A204.1 (cell line): ENCODE results near the gene MIER2.
"Not testable (repeated sequence)": the region's sequence is repeated elsewhere in the genome, so short reads cannot be mapped to it uniquely, and the experiment has no call there.

ENCODE experiments used
- FAIRE-seq: peaks from 2 replicates; lab custom pipeline; 2012; peaks lifted over from hg19 to GRCh38; lab: Jason Lieb, UNC

The MIER2 gene

DNA sequence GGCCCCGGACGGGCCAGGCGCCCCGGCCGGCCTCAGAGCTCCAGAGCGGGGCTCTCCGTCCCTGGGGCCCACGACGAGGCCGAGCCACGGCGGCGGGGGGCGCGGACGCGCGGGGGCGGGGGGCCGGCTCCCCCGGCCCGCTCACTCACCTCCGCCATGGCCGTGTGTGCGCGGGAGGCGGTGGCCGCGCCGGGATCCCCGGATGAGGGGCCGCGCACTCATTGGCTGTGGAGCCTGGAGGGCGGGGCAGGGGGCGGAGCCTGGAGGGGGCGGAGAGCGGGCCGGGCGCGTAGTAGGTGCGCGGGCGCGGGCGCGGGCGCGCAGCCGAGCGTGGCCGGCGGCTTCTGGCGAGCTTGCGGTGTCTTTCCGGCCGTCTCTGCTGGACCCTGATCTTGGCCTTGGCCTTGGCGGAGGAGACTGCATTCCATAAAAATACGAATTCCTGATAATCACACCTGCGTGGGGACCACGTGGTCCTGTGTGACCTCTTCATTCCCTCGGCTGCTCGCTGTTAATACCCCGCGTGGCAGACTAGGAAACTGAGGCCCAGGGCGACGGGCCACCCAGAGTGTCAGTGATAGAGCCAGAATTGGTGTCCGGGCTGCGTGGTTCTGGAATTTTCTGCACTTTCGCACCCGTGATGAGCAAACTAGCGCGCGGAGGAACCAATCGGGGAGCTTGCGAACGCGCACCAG lies at the start of gene MIER2:
Gene MIER2 (minus strand): TSS at position 172 of the 695 bp plus-strand sequence. CDS start 14 bp downstream, at position 158.
- no peak for FAIRE-seq

DNA sequence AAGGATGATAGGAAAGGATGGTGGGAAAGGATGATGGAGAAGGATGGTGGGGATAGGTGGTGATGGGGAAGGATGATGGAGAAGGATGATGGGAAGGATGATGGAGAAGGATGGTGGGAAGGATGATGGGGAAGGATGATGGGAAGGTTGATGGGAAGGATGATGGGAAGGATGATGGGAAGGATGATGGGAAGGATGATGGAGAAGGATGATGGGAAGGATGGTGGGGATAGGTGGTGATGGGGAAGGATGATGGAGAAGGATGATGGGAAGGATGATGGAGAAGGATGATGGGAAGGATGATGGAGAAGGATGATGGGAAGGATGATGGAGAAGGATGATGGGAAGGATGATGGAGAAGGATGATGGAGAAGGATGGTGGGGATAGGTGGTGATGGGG lies 49.0 kb upstream of the MIER2 start:
- FAIRE-seq: not testable (repeated sequence)

DNA sequence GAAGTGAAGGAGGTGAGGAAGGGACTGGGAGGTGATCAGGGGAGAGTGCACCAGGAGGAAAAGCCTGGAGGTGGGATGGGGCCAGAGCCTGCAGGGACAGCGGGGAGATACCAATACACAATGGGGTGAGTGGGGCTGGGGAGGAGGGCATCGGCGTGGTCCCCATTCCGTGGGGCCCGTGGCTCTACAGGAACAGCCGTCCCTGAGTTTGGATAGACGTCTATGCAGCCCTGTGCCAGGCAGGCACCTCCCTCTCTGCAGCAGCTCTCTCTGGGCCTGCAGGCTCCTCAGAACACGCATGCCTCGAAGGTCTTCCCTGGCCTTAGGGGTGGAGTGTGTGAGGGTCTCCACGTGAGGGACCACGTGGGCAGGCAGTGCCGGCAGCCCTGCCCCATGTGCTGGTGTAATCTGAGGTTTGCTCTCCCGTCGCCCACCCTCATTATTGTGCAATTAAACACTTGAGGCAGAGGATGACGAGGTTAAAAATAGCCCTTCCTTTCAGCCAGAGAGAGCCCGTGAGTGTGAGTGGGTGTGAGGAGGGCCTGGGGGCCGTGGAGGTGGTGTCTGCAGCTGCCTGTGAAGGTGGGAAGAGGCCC lies 47.9 kb upstream of the MIER2 start:
- FAIRE-seq: no peak

DNA sequence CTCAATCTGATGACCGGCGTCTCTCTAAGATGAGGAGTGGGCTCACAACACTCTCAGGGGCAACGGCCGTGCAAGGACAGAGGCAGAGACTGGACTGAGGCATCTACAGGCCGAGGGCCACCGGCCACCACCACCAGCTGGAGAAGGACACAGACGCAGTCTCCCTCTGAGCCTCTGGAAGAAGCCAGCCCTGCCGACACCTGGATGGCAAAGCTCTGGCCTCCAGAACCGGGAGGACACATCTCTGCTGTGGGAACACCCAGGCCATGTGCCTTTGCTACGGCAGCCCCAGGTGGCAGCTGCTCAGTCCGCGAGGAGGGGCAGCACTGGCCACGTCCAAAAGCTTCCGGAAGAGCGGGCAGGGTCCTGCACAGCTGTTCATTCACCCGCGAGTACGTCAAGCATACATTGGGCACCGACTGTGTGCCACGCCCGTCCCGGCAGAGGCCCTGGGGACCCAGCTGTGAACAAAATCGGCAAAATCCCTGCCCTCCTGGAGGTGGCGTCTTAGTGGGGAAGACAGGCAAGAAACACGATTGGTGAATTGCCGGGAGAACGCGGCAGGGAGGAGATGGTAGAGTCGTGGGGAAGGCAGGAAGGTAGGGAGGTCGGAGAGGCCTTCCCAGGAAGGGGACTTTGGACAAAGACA lies 47.3 kb upstream of the MIER2 start:
- FAIRE-seq: no peak

DNA sequence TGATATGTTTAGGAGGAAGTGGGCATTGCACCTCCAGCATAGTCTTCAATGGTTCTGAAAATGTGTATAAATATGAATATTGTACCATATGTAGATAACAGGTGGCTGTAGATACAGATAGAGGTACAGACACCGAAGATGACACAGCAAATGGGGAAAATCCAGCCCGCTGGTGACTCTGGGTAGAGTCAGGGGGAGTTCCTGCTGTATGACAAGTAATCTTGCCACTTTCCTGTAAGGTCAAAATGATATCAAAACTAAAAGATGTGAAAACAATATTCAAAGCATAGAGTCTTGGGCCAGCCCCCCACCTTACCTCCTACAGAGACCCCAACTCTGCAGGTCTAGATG lies 46.6 kb upstream of the MIER2 start:
- no peak for FAIRE-seq

GRCh38 chr19:390386-391206 lies 46.0 kb upstream of the MIER2 start:
- no peak for FAIRE-seq

- FAIRE-seq: no peak
Observed at GRCh38 chr19:389935-390289, 45.3 kb upstream of the MIER2 start.

DNA sequence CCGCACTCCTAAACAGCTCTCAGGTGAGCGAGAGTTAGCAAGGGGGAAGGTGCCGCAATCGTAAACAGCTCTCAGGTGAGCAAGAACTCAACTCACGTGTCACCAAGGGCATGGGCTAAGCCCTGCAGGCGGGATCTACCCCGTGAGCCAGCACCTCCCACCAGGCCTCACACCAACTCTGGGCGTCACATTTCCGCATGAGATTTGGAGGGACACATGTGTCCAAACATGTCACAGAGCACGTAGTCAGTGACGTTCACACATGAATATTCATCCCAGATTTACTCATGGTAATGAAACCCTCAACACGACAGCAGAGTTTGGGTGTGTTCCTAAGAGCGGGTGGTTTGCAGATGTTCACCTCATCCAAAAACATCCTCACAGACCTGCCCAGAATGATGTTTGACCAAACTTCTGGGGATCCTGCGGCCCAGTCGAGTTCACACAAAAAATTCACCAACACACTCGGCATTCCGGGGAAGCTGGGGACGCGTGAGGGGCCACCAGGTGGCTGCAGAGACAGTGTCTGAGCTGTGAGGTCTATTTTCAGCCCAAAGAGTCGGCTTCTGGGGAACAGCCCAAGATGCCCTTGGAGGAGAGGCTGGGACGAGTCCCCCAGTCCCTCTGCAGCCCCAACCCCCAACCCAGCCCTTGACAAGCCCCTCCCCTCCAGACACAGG lies 44.8 kb upstream of the MIER2 start:
- no peak for FAIRE-seq

GRCh38 chr19:388691-389090 lies 44.1 kb upstream of the MIER2 start:
- no peak for FAIRE-seq

GRCh38 chr19:387777-388176 lies 43.2 kb upstream of the MIER2 start:
- FAIRE-seq: no peak

GRCh38 chr19:386632-387301 lies 42.2 kb upstream of the MIER2 start:
- FAIRE-seq: not testable (repeated sequence)

DNA sequence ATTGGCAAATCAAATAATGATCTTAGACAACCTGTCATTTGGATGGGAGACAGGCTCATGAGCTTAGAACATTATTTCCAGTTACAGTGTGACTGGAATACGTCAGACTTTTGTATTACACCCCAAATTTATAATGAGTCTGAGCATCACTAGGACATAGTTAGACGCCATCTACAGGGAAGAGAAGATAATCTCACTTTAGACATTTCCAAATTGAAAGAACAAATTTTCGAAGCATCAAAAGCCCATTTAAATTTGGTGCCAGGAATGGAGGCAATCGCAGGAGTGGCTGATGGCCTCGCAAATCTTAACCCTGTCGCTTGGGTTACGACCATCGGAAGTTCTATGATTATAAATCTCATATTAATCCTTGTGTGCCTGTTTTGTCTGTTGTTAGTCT lies 41.6 kb upstream of the MIER2 start:
- FAIRE-seq: not testable (repeated sequence)

DNA sequence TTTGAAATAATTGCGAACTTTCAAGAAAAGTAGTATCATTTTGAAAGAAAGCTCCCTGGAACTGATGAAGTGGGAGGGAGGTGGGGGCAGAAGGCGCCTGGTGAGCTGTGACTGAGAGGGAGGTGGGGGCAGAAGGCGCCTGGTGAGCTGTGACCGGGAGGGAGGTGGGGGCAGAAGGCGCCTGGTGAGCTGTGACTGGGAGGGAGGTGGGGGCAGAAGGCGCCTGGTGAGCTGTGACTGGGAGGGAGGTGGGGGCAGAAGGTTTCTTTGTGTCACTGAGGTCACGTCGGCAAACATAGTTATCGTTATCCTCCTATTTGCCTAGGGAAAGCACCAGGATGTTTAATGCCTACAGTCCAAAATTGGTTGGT lies 40.2 kb upstream of the MIER2 start:
- no peak for FAIRE-seq

- no peak for FAIRE-seq
Observed at GRCh38 chr19:383922-384798, 39.6 kb upstream of the MIER2 start.

- no peak for FAIRE-seq
Observed at GRCh38 chr19:383040-383439, 38.4 kb upstream of the MIER2 start.

DNA sequence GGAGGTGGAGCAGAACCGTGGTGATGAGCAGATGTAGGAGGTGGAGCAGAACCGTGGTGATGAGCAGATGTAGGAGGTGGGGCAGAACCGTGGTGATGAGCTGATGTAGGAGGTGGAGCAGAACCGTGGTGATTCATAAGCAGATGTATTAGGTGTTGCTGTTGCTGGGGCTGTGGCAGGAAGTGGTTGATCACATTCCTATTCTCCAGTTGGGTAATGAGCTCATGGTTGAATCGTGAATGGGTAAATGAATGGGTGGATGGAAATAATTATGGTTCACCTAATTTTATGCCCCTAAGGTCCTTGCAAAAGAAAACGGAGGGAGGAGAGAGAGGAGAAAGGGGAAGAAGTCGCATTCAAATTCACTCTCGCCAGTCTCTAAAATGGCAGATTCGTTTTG lies 38.0 kb upstream of the MIER2 start:
- FAIRE-seq: not testable (repeated sequence)

GRCh38 chr19:381901-382300 lies 37.3 kb upstream of the MIER2 start:
- FAIRE-seq: not testable (repeated sequence)

- not testable (repeated sequence) for FAIRE-seq
Observed at GRCh38 chr19:380618-381219, 36.1 kb upstream of the MIER2 start.

DNA sequence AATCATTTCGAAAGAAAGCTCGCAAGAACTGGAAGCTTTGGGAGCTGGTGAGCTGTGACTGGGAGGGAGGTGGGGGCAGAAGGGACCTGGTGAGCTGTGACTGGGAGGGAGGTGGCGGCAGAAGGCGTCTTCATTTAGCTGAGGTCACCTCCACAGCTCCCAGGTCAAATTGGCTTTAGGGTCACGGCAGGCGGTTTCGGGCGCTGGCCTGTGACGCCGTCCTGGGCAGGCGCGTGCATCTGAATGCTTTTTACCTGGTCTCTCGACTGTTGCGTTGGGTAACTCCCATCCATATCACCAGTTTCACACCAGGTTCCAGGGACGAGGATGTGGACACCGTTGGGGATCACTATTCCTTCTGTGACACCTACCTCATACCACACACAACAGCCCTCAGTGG lies 35.2 kb upstream of the MIER2 start:
- no peak for FAIRE-seq

GRCh38 chr19:378706-379105 lies 34.1 kb upstream of the MIER2 start:
- no peak for FAIRE-seq
